Stimulated activated CD4-positive, alpha-beta T cell treated with anti-CD3 and anti-CD28 coated beads, Interleukin-12 subunit alpha, Interleukin-12 subunit beta, amount 100 ng/mL, for 48 hours (primary cell): ENCODE results near the gene ZNF778.
"Not testable (repeated sequence)": the region's sequence is repeated elsewhere in the genome, so short reads cannot be mapped to it uniquely, and the experiment has no call there.

Experiments
- DNase-seq, 3 donors: peaks; one replicate each; pipeline ENCODE4 v3.0.0-alpha.2; 2020; ENCODE audit warnings: low read depth in 2 of 3, low spot score in 1 of 3

The ZNF778 gene

GRCh38 chr16:89253548-89254287 is 36.2 kb downstream of the ZNF778 start:
- DNase-seq: no peak

GRCh38 chr16:89256651-89257254 is 39.2 kb downstream of the ZNF778 start:
- peak; percentile 65 to 71 (median 68) for DNase-seq

GRCh38 chr16:89257281-89257731 is 39.8 kb downstream of the ZNF778 start:
- no peak for DNase-seq

- no peak for DNase-seq
These were observed 40.4 kb downstream of the ZNF778 start for GRCh38 chr16:89257757-89258465.

- DNase-seq: not testable (repeated sequence)
These were observed 42.4 kb downstream of the ZNF778 start for GRCh38 chr16:89259901-89260300.

GRCh38 chr16:89261691-89262563 is 44.4 kb downstream of the ZNF778 start:
- no peak for DNase-seq

- DNase-seq: no peak
These were observed 47.5 kb downstream of the ZNF778 start for GRCh38 chr16:89264800-89265550.

- DNase-seq: no peak
These were observed 48.1 kb downstream of the ZNF778 start for GRCh38 chr16:89265647-89266046.

GRCh38 chr16:89266521-89267134 is 49.1 kb downstream of the ZNF778 start:
- DNase-seq: no peak

- DNase-seq: not testable (repeated sequence)
These were observed 50.2 kb downstream of the ZNF778 start for GRCh38 chr16:89267746-89268145.

- DNase-seq: no peak
These were observed 51.1 kb downstream of the ZNF778 start for GRCh38 chr16:89268585-89268984.

- no peak for DNase-seq
These were observed 51.7 kb downstream of the ZNF778 start for GRCh38 chr16:89268987-89269735.

GRCh38 chr16:89269805-89270665 is 52.5 kb downstream of the ZNF778 start:
- DNase-seq: no peak

- no peak for DNase-seq
These were observed 53.3 kb downstream of the ZNF778 start for GRCh38 chr16:89270666-89271345.

- DNase-seq: no peak
These were observed 55.1 kb downstream of the ZNF778 start for GRCh38 chr16:89272631-89273030.

GRCh38 chr16:89273741-89274472 is 56.4 kb downstream of the ZNF778 start:
- DNase-seq: no peak
